H1 (cell line): ENCODE measurements around the gene IGFALS. TPM values are rescaled to one million over a fixed set of nuclear protein-coding genes. Genes with fewer than 3 reads are reported as not detected.

ENCODE experiments used
- CTCF ChIA-PET: fragments of 300-600 bp; sonication (Branson Sonifier 250); formaldehyde crosslinking; loops from one replicate; lab custom pipeline; 2021; ENCODE audit not compliant: partially characterized antibody; lab: Charles Lee
- POLR2A ChIA-PET: fragments of 300-600 bp; sonication (Branson Sonifier 250); formaldehyde crosslinking; loops from one replicate; lab custom pipeline; 2021; ENCODE audit warnings: inconsistent platforms; ENCODE audit not compliant: partially characterized antibody; lab: Charles Lee
- DNase-seq, 2 experiments: peaks; one replicate each; pipeline versions ENCODE4 v3.0.0 to v3.0.0-alpha.2; 2010 to 2022; ENCODE audit warnings: low spot score in 2 of 2, low read depth in 1 of 2, mixed read lengths in 1 of 2
- FAIRE-seq: peaks from 2 replicates; lab custom pipeline; 2011; peaks lifted over from hg19 to GRCh38; lab: Jason Lieb, UNC
- H2AFZ ChIP-seq: 2 replicates; pipeline ENCODE4 v1.8.1; 2012; ENCODE audit warnings: low read length, inconsistent platforms
- H2AK5ac ChIP-seq: 2 replicates; pipeline ENCODE4 v1.6.1; 2013; ENCODE audit warnings: low read depth, low read length
- H2BK120ac ChIP-seq: replicated peaks from 2 replicates; pipeline ENCODE3; 2013; ENCODE audit warnings: low read depth, low read length, inconsistent platforms
- H2BK12ac ChIP-seq: 2 replicates; pipeline ENCODE4 v1.6.1; 2013; ENCODE audit warnings: low read depth, low read length
- H2BK15ac ChIP-seq: 2 replicates; pipeline ENCODE4 v1.6.1; 2013; ENCODE audit warnings: low read length
- H2BK20ac ChIP-seq: 2 replicates; pipeline ENCODE4 v1.6.1; 2013; ENCODE audit warnings: low read length
- H2BK5ac ChIP-seq: 2 replicates; pipeline ENCODE4 v1.6.1; 2013; ENCODE audit warnings: low read depth, low read length
- H3K14ac ChIP-seq: 2 replicates; pipeline ENCODE4 v1.6.1; 2013; ENCODE audit warnings: inconsistent platforms; ENCODE audit not compliant: insufficient read length
- H3K18ac ChIP-seq: 2 replicates; pipeline ENCODE4 v1.6.1; 2013; ENCODE audit warnings: low read length; ENCODE audit errors: extremely low read depth
- H3K23ac ChIP-seq: 2 replicates; pipeline ENCODE4 v1.6.1; 2013; ENCODE audit warnings: inconsistent platforms; ENCODE audit not compliant: insufficient read length
- H3K23me2 ChIP-seq: 2 replicates; pipeline ENCODE4 v1.6.1; 2013; ENCODE audit warnings: low read depth, low read length
- H3K27ac ChIP-seq: 2 replicates; pipeline ENCODE4 v1.6.1; 2011; ENCODE audit warnings: low read depth, low read length, inconsistent platforms
- H3K27me3 ChIP-seq, 4 experiments: replicated peaks in 1 of 4; 1 replicate in 1 of 4; 2 replicates in 3 of 4; pipeline versions ENCODE4 v1.6.1 to v1.8.1; 2011 to 2013; ENCODE audit warnings: low read length in 3 of 4, mild to moderate bottlenecking in 3 of 4, inconsistent platforms in 2 of 4, mixed read lengths in 2 of 4, moderate library complexity in 1 of 4; ENCODE audit not compliant: control insufficient read depth in 3 of 4, insufficient read depth in 3 of 4; ENCODE audit errors: extremely low read depth in 1 of 4
- H3K36me3 ChIP-seq, 4 experiments: 2 replicates each; pipeline versions ENCODE4 v1.6.1 to v1.8.1; 2011 to 2013; ENCODE audit warnings: mild to moderate bottlenecking in 4 of 4, low read length in 3 of 4, moderate library complexity in 2 of 4, control low read depth in 1 of 4, inconsistent platforms in 1 of 4; ENCODE audit not compliant: insufficient read depth in 4 of 4, control insufficient read depth in 2 of 4
- H3K4ac ChIP-seq: replicated peaks from 2 replicates; pipeline ENCODE3; 2013; ENCODE audit warnings: low read length, low read depth, mixed read lengths, inconsistent platforms; ENCODE audit not compliant: insufficient read length
- H3K4me1 ChIP-seq, 4 experiments: replicated peaks in 1 of 4; 1 replicate in 1 of 4; 2 replicates in 3 of 4; pipeline versions ENCODE4 v1.6.1 to v1.8.1; 2011 to 2013; ENCODE audit warnings: low read length in 3 of 4, inconsistent platforms in 2 of 4, mixed read lengths in 1 of 4; ENCODE audit not compliant: insufficient read depth in 4 of 4, control insufficient read depth in 3 of 4
- H3K4me2 ChIP-seq, 2 experiments: 2 replicates each; pipeline versions ENCODE4 v1.6.1 to v1.8.1; 2011 to 2013; ENCODE audit warnings: low read depth in 2 of 2, low read length in 2 of 2, control low read depth in 1 of 2, inconsistent platforms in 1 of 2, mild to moderate bottlenecking in 1 of 2; ENCODE audit not compliant: insufficient read depth in 1 of 2
- H3K4me3 ChIP-seq, 4 experiments: fragments of 200-600, 300-600 bp in 1 of 4; sonication (generic), shearing (Covaris generic), sonication (Bioruptor Twin) in 1 of 4; 2 replicates each; pipeline versions ENCODE4 v1.5.1 to v1.8.1; 2011 to 2016; ENCODE audit warnings: low read length in 4 of 4, low read depth in 3 of 4, control low read depth in 2 of 4, inconsistent platforms in 2 of 4, mild to moderate bottlenecking in 2 of 4, mixed read lengths in 1 of 4, moderate library complexity in 1 of 4; ENCODE audit not compliant: insufficient read depth in 2 of 4; ENCODE audit errors: extremely low read depth in 1 of 4
- H3K56ac ChIP-seq: replicated peaks from 2 replicates; pipeline ENCODE3; 2013; ENCODE audit warnings: low read depth, mild to moderate bottlenecking, mixed read lengths, low read length, inconsistent platforms; ENCODE audit not compliant: insufficient read length
- H3K79me1 ChIP-seq: 2 replicates; pipeline ENCODE4 v1.6.1; 2013; ENCODE audit warnings: low read depth, low read length, control low read depth
- H3K79me2 ChIP-seq, 2 experiments: 2 replicates each; pipeline versions ENCODE4 v1.6.1 to v1.8.1; 2012 to 2013; ENCODE audit warnings: low read length in 2 of 2, mild to moderate bottlenecking in 2 of 2, inconsistent platforms in 1 of 2; ENCODE audit not compliant: insufficient read depth in 2 of 2, control insufficient read depth in 1 of 2
- H3K9ac ChIP-seq, 4 experiments: replicated peaks in 1 of 4; 1 replicate in 1 of 4; 2 replicates in 3 of 4; pipeline versions ENCODE4 v1.6.1 to v1.8.1; 2011 to 2013; ENCODE audit warnings: low read depth in 3 of 4, low read length in 3 of 4, control low read depth in 2 of 4, mild to moderate bottlenecking in 2 of 4, moderate library complexity in 2 of 4, inconsistent platforms in 1 of 4; ENCODE audit errors: extremely low read depth in 1 of 4
- H3K9me3 ChIP-seq, 2 experiments: 2 replicates each; pipeline versions ENCODE4 v1.6.1 to v1.8.1; 2012 to 2013; ENCODE audit warnings: mild to moderate bottlenecking in 2 of 2, moderate library complexity in 2 of 2, control low read depth in 1 of 2, inconsistent platforms in 1 of 2, low read depth in 1 of 2, low read length in 1 of 2, mixed read lengths in 1 of 2; ENCODE audit not compliant: insufficient read depth in 2 of 2
- H4K20me1 ChIP-seq, 2 experiments: replicated peaks in 1 of 2; 2 replicates each; pipeline versions ENCODE3 to v1.8.1; 2011 to 2013; ENCODE audit warnings: inconsistent platforms in 2 of 2, low read length in 2 of 2, mild to moderate bottlenecking in 1 of 2; ENCODE audit not compliant: insufficient read depth in 2 of 2, control insufficient read depth in 1 of 2
- H4K5ac ChIP-seq: 2 replicates; pipeline ENCODE4 v1.6.1; 2013; ENCODE audit warnings: low read length, low read depth, mixed read lengths, inconsistent platforms; ENCODE audit not compliant: insufficient read length
- H4K8ac ChIP-seq: 2 replicates; pipeline ENCODE4 v1.8.0; 2013; ENCODE audit warnings: mild to moderate bottlenecking, moderate library complexity, low read length, inconsistent platforms; ENCODE audit not compliant: insufficient read depth; ENCODE audit errors: extremely low read depth
- H4K91ac ChIP-seq: replicated peaks from 2 replicates; pipeline ENCODE3; 2013; ENCODE audit warnings: low read length, mixed read lengths, inconsistent platforms; ENCODE audit not compliant: insufficient read length
- ASH2L ChIP-seq: fragments of 200-600, 300-600 bp; sonication (generic); IDR thresholded peaks from one replicate; pipeline ENCODE4 v1.7.1; 2017; ENCODE audit warnings: low read length
- BCL11A ChIP-seq, 2 experiments: IDR thresholded peaks; one replicate each; pipeline ENCODE4 v1.6.1; 2011; ENCODE audit warnings: low read depth in 2 of 2, low read length in 2 of 2, mild to moderate bottlenecking in 2 of 2
- CHD1 ChIP-seq: IDR thresholded peaks from 2 replicates; pipeline ENCODE4 v1.6.1; 2012; ENCODE audit warnings: low read depth, low read length, improper control_type of control experiment
- FOSL1 ChIP-seq: IDR thresholded peaks from 2 replicates; pipeline ENCODE4 v1.6.1; 2011; ENCODE audit warnings: mild to moderate bottlenecking, low read depth, low read length, moderate library complexity; ENCODE audit not compliant: insufficient read depth
- MAFK ChIP-seq: IDR thresholded peaks from 2 replicates; pipeline ENCODE4 v1.6.1; 2012; ENCODE audit warnings: low read depth, mild to moderate bottlenecking, improper control_type of control experiment, low read length
- NRF1 ChIP-seq: IDR thresholded peaks from 2 replicates; pipeline ENCODE4 v1.6.1; 2011; ENCODE audit warnings: mild to moderate bottlenecking, low read depth, low read length, improper control_type of control experiment
- SIN3A ChIP-seq, 2 experiments: IDR thresholded peaks in 1 of 2; conservative IDR thresholded peaks in 1 of 2; 2 replicates each; pipeline ENCODE4 v1.6.1; 2011 to 2012; ENCODE audit warnings: low read length in 2 of 2, improper control_type of control experiment in 1 of 2, low read depth in 1 of 2, mild to moderate bottlenecking in 1 of 2
- TCF12 ChIP-seq: IDR thresholded peaks from 2 replicates; pipeline ENCODE4 v1.6.1; 2011; ENCODE audit warnings: low read depth, mild to moderate bottlenecking, low read length
- WGBS, 2 experiments: shearing (Covaris generic) in 1 of 2; methylation state at CpG; one replicate each; pipeline versions ENCODE4 v1.1.6 to v1.1.7; 2013 to 2015; ENCODE audit warnings: low lambda C conversion rate in 2 of 2, mixed read lengths in 2 of 2, inconsistent platforms in 1 of 2, low coverage in 1 of 2, missing lambda C conversion rate in 1 of 2; ENCODE audit not compliant: insufficient replicate concordance in 2 of 2, insufficient coverage in 1 of 2, insufficient read length in 1 of 2; ENCODE audit errors: extremely low coverage in 1 of 2, missing lambda C conversion rate in 1 of 2; 5-methylcytosine and 5-hydroxymethylcytosine counted together
- polyA plus RNA-seq, 7 experiments: library from polyadenylated mRNA; depleted of rRNA in 3 of 7; stranded (reverse) in 5 of 7; unstranded in 2 of 7; fragments of >200 nt in 5 of 7; fragments of 200-250 nt in 2 of 7; gene quantifications; 1 replicate in 5 of 7; 2 replicates in 1 of 7; 4 replicates in 1 of 7; pipeline versions ENCODE4 v1.2.1 to v1.2.3, GENCODE V29; 2011 to 2013; ENCODE audit warnings: missing spikeins in 2 of 7, mixed read lengths in 2 of 7
- total RNA-seq: library from RNA; stranded (reverse); fragmentation: NEBNext Ultra II Directional; extraction: Animal tissue kit (Norgen Biotek cat#: 25700); gene quantifications from 2 replicates; pipeline ENCODE4 v1.2.1, GENCODE V29; 2021

The IGFALS gene
- total and polyA plus RNA-seq, 2 of the 8 experiments (the other 6 are each of a cell fraction or from before 2014, with no cell fraction given) = not detected

GRCh38 chr16:1773703-1774447, 19.6 kb downstream of the IGFALS start:
- Histone ChIP-seq H3K27ac (no peak overlapping the region), H2BK120ac (no peak overlapping the region), H2BK20ac (no peak overlapping the region), H3K36me3 (peaks cover 0 to 23% (median 8%) of the 10 kb centered on the region in 4 experiments; a peak in 5 of 8 replicates), H2BK5ac (peak overlapping the region; percentile 66; the same call in 1 of the 2 replicates), H3K4me1 (peaks cover 0 to 12% (median 10%) of the 10 kb centered on the region in 4 experiments; a peak in 5 of 7 replicates), H4K5ac (peak overlapping the region; percentile 47), H2AFZ (no peak overlapping the region), H3K14ac (no peak overlapping the region), H3K4ac (no peak overlapping the region), H3K9me3 (no peaks in the 10 kb centered on the region), H3K18ac (peak overlapping the region; percentile 71), H2BK12ac (no peak overlapping the region), H3K56ac (peak overlapping the region; percentile 4), H3K27me3 (no peaks in the 10 kb centered on the region), H3K79me1 (peaks cover 4% of the 10 kb centered on the region), H4K8ac (no peak overlapping the region), H3K23me2 (peaks cover 17% of the 10 kb centered on the region), H4K20me1 (peaks cover 0 to 25% of the 10 kb centered on the region in 2 experiments), H2AK5ac (no peak overlapping the region; the same call in 1 of the 2 replicates), H3K4me2 (peak overlapping the region; percentile 70 to 90), H2BK15ac (no peak overlapping the region), H4K91ac (peak overlapping the region; percentile 85), H3K9ac (peak overlapping the region; percentile 56 to 68 (median 62)), H3K23ac (no peak overlapping the region), H3K4me3 (peak overlapping the region; percentile 82 to 91 (median 82)), H3K79me2 (peaks cover 0 to 15% of the 10 kb centered on the region in 2 experiments; a peak in 1 of 4 replicates)
- 49% methylated on average over 31 of the region's 45 CpGs; no CpG with 5 or more reads in 1 of the 2 experiments for WGBS, 2 experiments
- FAIRE-seq (no peak), DNase-seq (no peak)
- ChIA-PET POLR2A (interaction anchor here (0.7 to 13.5 kb wide), 8 partner anchors 5 to 191 kb away, joined by 3 to 246 read pairs (median 10); partner anchors contain the start of genes EME2, JPT2, MRPS34 and NME3), CTCF (interaction anchor here (0.6 to 2.7 kb wide), 11 partner anchors 9 to 49 kb away, joined by 3 to 13 read pairs (median 4); partner anchors contain the start of genes IGFALS, NUBP2 and SPSB3)
- no peak for TF ChIP-seq MAFK
- TF ChIP-seq TCF12 = no peak
- no peak for TF ChIP-seq FOSL1
- TF ChIP-seq CHD1 = no peak
- TF ChIP-seq NRF1 = no peak
- no peak for TF ChIP-seq ASH2L
- no peak for TF ChIP-seq BCL11A (IDR thresholded peaks at IDR 0.05; ENCODE audit: low read depth in 2 of 2, low read length in 2 of 2)
- no peak for TF ChIP-seq SIN3A (conservative IDR thresholded peaks at IDR 0.05 in 1 of 2, IDR thresholded peaks at IDR 0.05 in 1 of 2; ENCODE audit: low read depth in 1 of 2, low read length in 2 of 2)
